Mucosa of descending colon (tissue), 3 donors: ENCODE data around the gene PMIS2. TPM values are rescaled to one million over a fixed set of nuclear protein-coding genes. Genes with fewer than 3 reads are reported as not detected.

Experiments used
- ATAC-seq: fragments of 200-7000 bp; cut with Tn5 transposase; one replicate; pipeline ENCODE4 v1.9.1; 2020; ENCODE audit warnings: mild to moderate bottlenecking, moderate library complexity
- DNase-seq, 3 donors: peaks; one replicate each; pipeline ENCODE4 v3.0.0-alpha.2; 2020
- H3K36me3 ChIP-seq: fragments of 200-600 bp; one replicate; pipeline ENCODE4 v1.8.0; 2021; ENCODE audit warnings: low read depth, mild to moderate bottlenecking
- H3K4me1 ChIP-seq: fragments of 200-600 bp; one replicate; pipeline ENCODE4 v1.8.0; 2021; ENCODE audit warnings: low read depth, mild to moderate bottlenecking
- H3K4me3 ChIP-seq: fragments of 200-600 bp; one replicate; pipeline ENCODE4 v1.8.0; 2021; ENCODE audit warnings: mild to moderate bottlenecking
- H3K9me3 ChIP-seq: fragments of 200-600 bp; one replicate; pipeline ENCODE4 v1.8.0; 2021; ENCODE audit warnings: mild to moderate bottlenecking
- intact Hi-C, 2 donors: fragments of 100-400 bp; cut with DNase I in 1 of 2; cut with micrococcal nuclease in 1 of 2; formaldehyde crosslinking; loops; one replicate each; pipeline versions ENCODE4 v1.11.0 to v1.11.1; 2022; cut with DNase I, micrococcal nuclease
- total RNA-seq, 3 donors: library from RNA; stranded (reverse); fragmentation: NEBNext Ultra II Directional in 2 of 3; extraction: Animal tissue kit (Norgen Biotek cat#: 25700) in 2 of 3; gene quantifications; one replicate each; pipeline versions ENCODE4 v1.2.1 to v1.2.4, GENCODE V29; 2021 to 2023
- TF ChIP-seq, protein P1 (sequence below): fragments of 200-600 bp; IDR thresholded peaks from one replicate; pipeline ENCODE4 v1.8.0; 2022; ENCODE audit warnings: antibody characterized with exemption, mild to moderate bottlenecking
- donor health status: DM: no; HTN: no; CAD: no; lungs with moderate emphysema.
- donor health status: DM: no; HTN: no; CAD: no.
- donor health status: DM: no; HTN: yes; CAD: no.

PMIS2 gene
- total RNA-seq, 3 donors from 2014 or later, result not detected

- DNase-seq (peak; percentile 95 to 98 (median 98)), ATAC-seq (peak; percentile 97)
- intact Hi-C loops, result no loop called here
Measured at GRCh38 chr19:35612559-35613321, 26.8 kb downstream of the PMIS2 start, which contains the start of gene HAUS5. Gene HAUS5 (plus strand): TSS chr19:35612735. CDS start chr19:35612795, 60 bp downstream.

GRCh38 chr19:35613574-35613973, 27.6 kb downstream of the PMIS2 start:
- no peak overlapping the region for H3K4me3 ChIP-seq
- peaks cover 3% of the 10 kb centered on the region for H3K9me3 ChIP-seq
- DNase-seq, result no peak
- peaks cover 4% of the 10 kb centered on the region for H3K4me1 ChIP-seq
- H3K36me3 ChIP-seq, result no peaks in the 10 kb centered on the region
- TF ChIP-seq, protein P1, sequence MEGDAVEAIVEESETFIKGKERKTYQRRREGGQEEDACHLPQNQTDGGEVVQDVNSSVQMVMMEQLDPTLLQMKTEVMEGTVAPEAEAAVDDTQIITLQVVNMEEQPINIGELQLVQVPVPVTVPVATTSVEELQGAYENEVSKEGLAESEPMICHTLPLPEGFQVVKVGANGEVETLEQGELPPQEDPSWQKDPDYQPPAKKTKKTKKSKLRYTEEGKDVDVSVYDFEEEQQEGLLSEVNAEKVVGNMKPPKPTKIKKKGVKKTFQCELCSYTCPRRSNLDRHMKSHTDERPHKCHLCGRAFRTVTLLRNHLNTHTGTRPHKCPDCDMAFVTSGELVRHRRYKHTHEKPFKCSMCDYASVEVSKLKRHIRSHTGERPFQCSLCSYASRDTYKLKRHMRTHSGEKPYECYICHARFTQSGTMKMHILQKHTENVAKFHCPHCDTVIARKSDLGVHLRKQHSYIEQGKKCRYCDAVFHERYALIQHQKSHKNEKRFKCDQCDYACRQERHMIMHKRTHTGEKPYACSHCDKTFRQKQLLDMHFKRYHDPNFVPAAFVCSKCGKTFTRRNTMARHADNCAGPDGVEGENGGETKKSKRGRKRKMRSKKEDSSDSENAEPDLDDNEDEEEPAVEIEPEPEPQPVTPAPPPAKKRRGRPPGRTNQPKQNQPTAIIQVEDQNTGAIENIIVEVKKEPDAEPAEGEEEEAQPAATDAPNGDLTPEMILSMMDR, result no peak
- ATAC-seq, result no peak
- intact Hi-C loops, result no loop called here

More at GRCh38 chr19:35612559-35613321, 26.8 kb downstream of the PMIS2 start, which contains the start of gene HAUS5:
- Histone ChIP-seq H3K4me1 (peaks cover 4% of the 10 kb centered on the region), H3K36me3 (no peaks in the 10 kb centered on the region), H3K4me3 (no peak within 1 kb of the TSS), H3K9me3 (peaks cover 6% of the 10 kb centered on the region)
- TF ChIP-seq, protein P1, result no peak

DNA sequence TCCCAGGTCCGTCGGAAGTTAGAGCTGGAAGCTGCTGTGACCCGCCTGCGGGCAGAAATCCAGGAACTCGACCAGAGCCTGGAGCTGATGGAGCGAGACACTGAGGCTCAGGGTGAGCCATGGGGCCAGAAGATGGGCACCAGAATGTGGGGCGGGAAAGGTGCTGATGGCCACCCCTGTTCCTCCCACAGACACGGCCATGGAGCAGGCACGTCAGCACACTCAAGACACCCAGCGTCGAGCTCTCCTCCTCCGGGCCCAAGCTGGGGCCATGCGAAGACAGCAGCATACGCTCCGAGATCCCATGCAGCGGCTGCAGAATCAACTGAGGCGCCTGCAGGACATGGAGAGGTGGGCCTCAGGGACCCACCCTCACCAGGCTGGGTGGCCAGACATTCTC, 29.1 kb downstream of the PMIS2 start:
- intact Hi-C loops, result no loop called here

DNA sequence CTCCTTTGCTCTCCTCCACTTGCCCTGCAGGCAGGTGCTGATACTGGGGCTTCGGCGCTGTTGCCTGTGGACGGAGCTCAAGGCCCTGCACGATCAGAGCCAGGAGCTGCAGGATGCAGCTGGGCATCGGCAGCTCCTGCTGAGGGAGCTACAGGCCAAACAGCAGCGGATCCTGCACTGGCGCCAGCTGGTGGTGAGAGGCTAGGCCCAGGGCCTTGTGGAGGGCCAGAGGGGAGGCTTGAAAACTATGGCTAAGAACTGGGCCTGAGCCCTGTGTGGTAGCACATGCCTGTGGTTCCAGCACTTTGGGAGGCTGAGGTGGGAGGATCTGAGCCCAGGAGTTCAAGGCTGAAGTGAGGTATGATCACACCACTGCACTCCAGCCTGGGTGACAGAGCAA, 32.9 kb downstream of the PMIS2 start:
- no peak for DNase-seq
- TF ChIP-seq, protein P1, result no peak
- Histone ChIP-seq H3K36me3 (no peaks in the 10 kb centered on the region), H3K4me1 (no peaks in the 10 kb centered on the region), H3K4me3 (no peak overlapping the region), H3K9me3 (no peaks in the 10 kb centered on the region)
- no peak for ATAC-seq
- intact Hi-C loops, result no loop called here

More for the DNA sequence above, 29.1 kb downstream of the PMIS2 start:
- no peak for ATAC-seq
- Histone ChIP-seq H3K4me1 (peaks cover 4% of the 10 kb centered on the region), H3K9me3 (no peaks in the 10 kb centered on the region), H3K36me3 (no peaks in the 10 kb centered on the region), H3K4me3 (no peak overlapping the region)
- DNase-seq, result no peak
- TF ChIP-seq, protein P1, result no peak

GRCh38 chr19:35619290-35619923, 33.4 kb downstream of the PMIS2 start:
- Histone ChIP-seq H3K4me1 (no peaks in the 10 kb centered on the region), H3K36me3 (no peaks in the 10 kb centered on the region), H3K4me3 (no peak overlapping the region), H3K9me3 (no peaks in the 10 kb centered on the region)
- TF ChIP-seq, protein P1, result no peak
- ATAC-seq (no peak), DNase-seq (no peak)
- intact Hi-C loops, result no loop called here
